Measurements from ENCODE around the gene RANGAP1.

DNA sequence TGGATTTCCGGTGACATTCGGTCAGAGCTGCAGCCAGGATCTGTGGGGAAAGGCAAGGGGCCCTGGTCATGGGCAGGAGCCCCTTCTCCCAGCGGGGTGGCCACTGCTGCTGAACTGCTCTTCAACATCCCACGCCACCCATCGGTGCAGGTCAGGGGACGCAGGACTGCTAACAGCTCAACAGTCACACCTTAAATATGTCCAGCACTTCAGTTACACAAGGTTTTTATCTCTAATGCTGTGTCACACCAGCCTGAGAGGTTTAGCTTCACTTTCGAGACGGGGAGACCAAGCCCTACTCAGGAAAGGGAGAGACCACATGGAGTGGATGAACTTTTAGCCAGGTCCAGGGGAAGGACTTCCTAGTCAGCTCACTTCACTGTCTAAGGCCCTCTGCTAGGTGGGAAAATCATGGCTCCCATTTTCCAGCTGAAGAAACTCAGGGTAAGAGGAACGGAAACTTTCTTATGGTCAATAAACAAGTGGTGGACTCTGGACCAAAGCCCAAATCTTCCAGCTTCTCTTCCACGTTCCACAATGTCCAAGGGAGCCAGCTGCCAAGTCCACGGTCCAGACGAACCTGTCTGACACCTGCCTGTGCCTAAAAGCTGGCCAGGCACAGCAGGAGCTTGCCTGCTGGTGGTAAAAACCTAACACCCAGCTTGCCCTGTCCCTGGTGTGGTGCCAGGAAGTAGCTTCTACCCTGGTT, 24.3 kb downstream of the RANGAP1 start:
- TF ChIP-seq, protein P1, sequence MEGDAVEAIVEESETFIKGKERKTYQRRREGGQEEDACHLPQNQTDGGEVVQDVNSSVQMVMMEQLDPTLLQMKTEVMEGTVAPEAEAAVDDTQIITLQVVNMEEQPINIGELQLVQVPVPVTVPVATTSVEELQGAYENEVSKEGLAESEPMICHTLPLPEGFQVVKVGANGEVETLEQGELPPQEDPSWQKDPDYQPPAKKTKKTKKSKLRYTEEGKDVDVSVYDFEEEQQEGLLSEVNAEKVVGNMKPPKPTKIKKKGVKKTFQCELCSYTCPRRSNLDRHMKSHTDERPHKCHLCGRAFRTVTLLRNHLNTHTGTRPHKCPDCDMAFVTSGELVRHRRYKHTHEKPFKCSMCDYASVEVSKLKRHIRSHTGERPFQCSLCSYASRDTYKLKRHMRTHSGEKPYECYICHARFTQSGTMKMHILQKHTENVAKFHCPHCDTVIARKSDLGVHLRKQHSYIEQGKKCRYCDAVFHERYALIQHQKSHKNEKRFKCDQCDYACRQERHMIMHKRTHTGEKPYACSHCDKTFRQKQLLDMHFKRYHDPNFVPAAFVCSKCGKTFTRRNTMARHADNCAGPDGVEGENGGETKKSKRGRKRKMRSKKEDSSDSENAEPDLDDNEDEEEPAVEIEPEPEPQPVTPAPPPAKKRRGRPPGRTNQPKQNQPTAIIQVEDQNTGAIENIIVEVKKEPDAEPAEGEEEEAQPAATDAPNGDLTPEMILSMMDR (IDR thresholded peaks at IDR 0.05) = no peak
- no peak for TF ChIP-seq EZH2 (IDR thresholded peaks at IDR 0.05; ENCODE audit: borderline replicate concordance, insufficient read depth, low read depth, low read length, poor library complexity, severe bottlenecking)

Measured in B cell (primary cell).